Spleen (tissue), 7 donors: ENCODE measurements around the gene PTGER2.

Experiments used
- CTCF ChIP-seq, 11 experiments: fragments of 200-600 bp in 7 of 11; fragments of 450-650 bp in 4 of 11; sonication (generic) in 4 of 11; IDR thresholded peaks in 8 of 11; conservative IDR thresholded peaks in 3 of 11; 1 replicate in 7 of 11; 2 replicates in 4 of 11; pipeline versions ENCODE4 v1.4.0 to v1.8.0; 2016 to 2021; ENCODE audit warnings: antibody characterized with exemption in 11 of 11, inconsistent platforms in 4 of 11, mild to moderate bottlenecking in 1 of 11
- POLR2AphosphoS5 ChIP-seq, 3 donors: sonication (generic); formaldehyde crosslinking; IDR thresholded peaks; one replicate each; pipeline ENCODE4 v1.5.1; 2017; ENCODE audit warnings: antibody characterized with exemption in 3 of 3
- donor health status: DM: no; HTN: no; CAD: no; lungs with moderate emphysema.
- donor health status: DM: no; HTN: no; CAD: no.
- donor health status: DM: no; HTN: no; CAD: no.

GRCh38 chr14:52319919-52320318 is 5.8 kb downstream of the PTGER2 start:
- TF ChIP-seq CTCF (IDR thresholded peaks at IDR 0.05 in 8 of 11, conservative IDR thresholded peaks at IDR 0.05 in 3 of 11) (no peak), POLR2AphosphoS5 (IDR thresholded peaks at IDR 0.05) (no peak)
